ENCODE results near the gene CEBPB. TPM values are rescaled to one million over a fixed set of nuclear protein-coding genes. Genes with fewer than 3 reads are reported as not detected.

CEBPB gene
- total RNA-seq, 1 experiment from 2014 or later = 22.6 TPM

DNA sequence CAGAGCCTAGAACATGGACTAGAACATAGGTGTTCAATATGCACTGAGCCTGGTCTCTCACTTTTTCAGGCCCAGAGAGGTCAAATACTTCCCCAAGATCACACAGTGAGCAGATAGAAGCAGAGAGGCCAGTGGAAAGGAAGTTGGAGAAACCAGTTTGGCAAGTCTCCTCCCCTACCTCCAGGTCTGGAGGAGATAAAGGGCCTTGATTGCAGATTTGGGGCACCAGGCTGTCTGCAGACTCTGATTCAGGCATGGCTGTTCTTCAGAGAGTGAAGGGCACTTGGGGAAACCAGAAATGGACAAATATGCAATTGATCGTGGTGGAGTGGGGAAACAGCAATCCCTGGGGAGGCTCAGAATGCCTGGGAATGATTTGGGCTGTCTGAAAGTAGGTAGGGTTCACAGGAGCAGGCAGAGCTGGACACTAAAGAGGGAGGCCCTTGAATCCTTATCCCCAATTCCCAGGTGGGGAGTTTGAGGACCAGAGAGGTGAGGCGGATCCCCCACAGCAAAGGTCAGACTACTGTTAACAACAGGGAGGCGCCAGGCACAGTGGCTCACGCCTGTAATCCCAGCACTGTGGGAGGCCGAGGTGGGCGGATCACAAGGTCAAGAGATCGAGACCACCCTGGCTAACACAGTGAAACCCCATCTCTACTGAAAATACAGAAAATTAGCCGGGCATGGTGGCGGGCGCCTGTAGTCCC is 39.4 kb upstream of the CEBPB start:
- Histone ChIP-seq H3K9me3 (ENCODE audit: control insufficient read depth, low read depth, low read length) (no peaks in the 10 kb centered on the region), H3K23me2 (ENCODE audit: insufficient read length, low read depth, low read length, poor library complexity, severe bottlenecking) (peaks cover 8% of the 10 kb centered on the region), H3K27me3 (ENCODE audit: insufficient read depth, low read length) (no peaks in the 10 kb centered on the region; the same call in 1 of the 2 replicates), H2BK12ac (ENCODE audit: insufficient read length, low read depth, low read length) (no peak overlapping the region), H2BK20ac (ENCODE audit: low read depth, low read length, poor library complexity, severe bottlenecking) (no peak overlapping the region), H4K5ac (ENCODE audit: insufficient read length, low read depth, low read length) (no peak overlapping the region), H3T11ph (ENCODE audit: low read length) (no peak overlapping the region), H2BK120ac (ENCODE audit: low read depth, low read length, poor library complexity, severe bottlenecking) (no peak overlapping the region), H3K9ac (ENCODE audit: extremely low read depth, insufficient read length, low read length) (no peak overlapping the region), H3K23ac (ENCODE audit: insufficient read length, low read depth, low read length) (no peak overlapping the region), H3K18ac (ENCODE audit: insufficient read length, low read depth, low read length) (no peak overlapping the region), H3K14ac (ENCODE audit: insufficient read depth, low read length) (no peak overlapping the region), H2AFZ (ENCODE audit: low read length) (no peak overlapping the region), H2BK15ac (ENCODE audit: low read depth, low read length) (no peak overlapping the region), H3K56ac (ENCODE audit: insufficient read length, low read depth, low read length) (no peak overlapping the region), H3K79me1 (ENCODE audit: insufficient read depth, low read depth, low read length, poor library complexity, severe bottlenecking) (peaks cover 10% of the 10 kb centered on the region), H2BK5ac (ENCODE audit: insufficient read length, low read length) (no peak overlapping the region), H4K8ac (replicated peaks; ENCODE audit: insufficient read length, low read depth, low read length) (no peak overlapping the region), H3K79me2 (ENCODE audit: insufficient read depth, low read length) (peaks cover 11% of the 10 kb centered on the region; the same call in 1 of the 2 replicates), H3K4me1 (ENCODE audit: insufficient read depth, low read length) (peaks cover 24% of the 10 kb centered on the region; the same call in 1 of the 2 replicates), H3K4me2 (ENCODE audit: insufficient read depth, insufficient read length, low read length) (peak overlapping the region; percentile 46), H3K27ac (ENCODE audit: insufficient read length, low read depth, low read length) (no peak overlapping the region), H3K4ac (ENCODE audit: low read depth, low read length) (no peak overlapping the region), H4K91ac (ENCODE audit: insufficient read length, low read depth, low read length) (no peak overlapping the region), H4K20me1 (ENCODE audit: control insufficient read depth, insufficient read depth, insufficient read length) (no peaks in the 10 kb centered on the region), H2AK5ac (ENCODE audit: insufficient read length, low read length) (no peak overlapping the region)
- Mint-ChIP-seq H3K36me3 (ENCODE audit: insufficient read depth in 1 of 3, low read depth in 3 of 3) (peaks cover 17 to 31% (median 30%) of the 10 kb centered on the region in 3 experiments; a peak in 6 of 7 replicates), H3K9me3 (no peaks in the 10 kb centered on the region), H3K27ac (peak overlapping the region; percentile 87 to 95 (median 91); a peak in 6 of 7 replicates), H3K27me3 (ENCODE audit: low read depth) (peaks cover 15% of the 10 kb centered on the region), H3K4me3 (peak overlapping the region; percentile 57 to 81), H3K4me1 (peaks cover 46 to 58% of the 10 kb centered on the region in 2 experiments)
- no CpG with 5 or more reads among the region's 10 CpGs for WGBS (ENCODE audit: extremely low coverage, insufficient read length, low lambda C conversion rate)
- no peak for DNase-seq
- TF ChIP-seq, protein P1, sequence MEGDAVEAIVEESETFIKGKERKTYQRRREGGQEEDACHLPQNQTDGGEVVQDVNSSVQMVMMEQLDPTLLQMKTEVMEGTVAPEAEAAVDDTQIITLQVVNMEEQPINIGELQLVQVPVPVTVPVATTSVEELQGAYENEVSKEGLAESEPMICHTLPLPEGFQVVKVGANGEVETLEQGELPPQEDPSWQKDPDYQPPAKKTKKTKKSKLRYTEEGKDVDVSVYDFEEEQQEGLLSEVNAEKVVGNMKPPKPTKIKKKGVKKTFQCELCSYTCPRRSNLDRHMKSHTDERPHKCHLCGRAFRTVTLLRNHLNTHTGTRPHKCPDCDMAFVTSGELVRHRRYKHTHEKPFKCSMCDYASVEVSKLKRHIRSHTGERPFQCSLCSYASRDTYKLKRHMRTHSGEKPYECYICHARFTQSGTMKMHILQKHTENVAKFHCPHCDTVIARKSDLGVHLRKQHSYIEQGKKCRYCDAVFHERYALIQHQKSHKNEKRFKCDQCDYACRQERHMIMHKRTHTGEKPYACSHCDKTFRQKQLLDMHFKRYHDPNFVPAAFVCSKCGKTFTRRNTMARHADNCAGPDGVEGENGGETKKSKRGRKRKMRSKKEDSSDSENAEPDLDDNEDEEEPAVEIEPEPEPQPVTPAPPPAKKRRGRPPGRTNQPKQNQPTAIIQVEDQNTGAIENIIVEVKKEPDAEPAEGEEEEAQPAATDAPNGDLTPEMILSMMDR (conservative IDR thresholded peaks at IDR 0.05) = no peak
